GM21367 (cell line): ENCODE data around the gene C10orf105.
A peak's percentile ranks its signal among the peaks of the same experiment; 100 is the strongest.

ENCODE experiments used
- ATAC-seq: cut with Tn5 transposase; IDR thresholded peaks from one replicate; pipeline ENCODE4 v1.9.1; 2021; ENCODE audit not compliant: unreplicated experiment

Gene C10orf105

GRCh38 chr10:71700731-71701368, 18.7 kb downstream of the C10orf105 start:
- no peak for ATAC-seq

DNA sequence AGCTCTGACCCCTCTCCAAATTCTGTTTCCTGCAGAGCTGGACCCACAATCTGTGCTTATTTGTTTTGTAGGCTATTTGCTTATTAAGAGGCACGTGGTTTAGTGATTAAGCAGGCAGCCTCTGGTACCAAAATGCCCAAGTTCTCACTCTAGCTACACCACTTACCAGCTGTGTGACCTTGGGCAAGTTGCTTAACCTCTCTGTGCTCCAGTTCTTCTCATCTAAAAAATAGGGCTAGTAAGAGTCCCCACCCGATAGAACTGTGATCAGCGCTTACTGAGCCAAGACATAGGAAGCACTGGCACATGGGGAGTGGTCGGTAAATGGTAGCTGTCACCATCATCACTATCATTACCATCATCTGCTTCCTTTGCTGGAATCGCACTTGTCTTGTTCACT, 20.8 kb downstream of the C10orf105 start:
- ATAC-seq = no peak

GRCh38 chr10:71697938-71698709, 21.5 kb downstream of the C10orf105 start:
- ATAC-seq = no peak

DNA sequence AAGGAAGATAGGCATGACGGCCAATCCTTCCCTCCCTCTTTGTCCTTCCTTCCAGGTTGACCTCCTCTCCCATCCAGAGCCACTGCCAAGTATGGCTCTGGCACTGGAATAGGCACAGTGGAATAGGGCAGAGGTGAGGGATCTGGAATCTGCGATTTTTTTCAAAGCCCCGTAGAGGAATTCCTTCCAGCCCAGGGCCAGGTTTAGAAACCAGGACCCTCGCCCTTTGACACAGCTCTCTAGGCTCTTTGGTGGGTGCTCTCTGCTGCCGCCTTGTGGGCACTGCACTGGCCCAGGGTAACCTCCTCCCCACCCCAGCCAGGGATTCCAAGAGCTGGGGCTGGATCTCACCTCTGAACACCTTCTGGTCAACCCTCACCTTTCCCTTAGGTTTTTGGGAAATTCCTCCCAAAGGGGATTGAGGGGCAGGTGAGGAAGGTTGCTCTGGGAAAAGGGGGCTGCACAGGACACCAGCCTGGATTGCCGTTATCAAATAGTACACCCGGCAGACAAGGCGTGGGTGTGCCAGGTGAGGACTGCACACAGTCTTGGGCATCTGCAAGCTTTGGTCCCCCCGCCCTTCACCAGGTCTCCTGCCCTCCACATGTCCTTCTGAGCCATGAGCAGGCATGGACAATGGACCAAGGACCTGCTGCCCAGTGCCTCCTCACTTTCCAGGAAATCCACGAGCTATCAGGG, 22.8 kb downstream of the C10orf105 start:
- ATAC-seq = no peak

- no peak for ATAC-seq
These were observed 23.8 kb downstream of the C10orf105 start for GRCh38 chr10:71695502-71696476.

DNA sequence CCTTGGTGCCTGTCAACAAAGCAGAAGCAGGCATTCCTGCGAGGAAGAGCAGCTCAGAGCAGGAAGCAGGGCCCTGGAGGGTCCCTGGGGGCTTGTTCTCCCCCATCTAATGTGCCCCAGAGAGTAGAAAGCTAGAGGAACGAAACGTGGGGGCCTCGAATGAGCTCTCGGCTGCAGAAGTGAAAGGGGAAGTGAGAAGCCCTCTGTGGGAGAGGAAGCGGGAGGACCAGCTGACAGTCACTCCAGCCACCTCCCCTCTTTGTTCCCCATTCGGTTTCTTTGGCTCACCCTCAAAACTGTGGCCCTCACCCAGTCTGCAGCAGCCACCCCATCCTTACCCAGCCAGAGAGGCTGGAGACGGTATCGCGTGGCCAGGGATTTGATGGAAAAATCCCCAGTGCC, 25.0 kb downstream of the C10orf105 start:
- ATAC-seq = peak; percentile 82

GRCh38 chr10:71694039-71694501, 25.5 kb downstream of the C10orf105 start:
- no peak for ATAC-seq

- ATAC-seq = no peak
These were observed 26.2 kb downstream of the C10orf105 start for GRCh38 chr10:71693377-71693776.

DNA sequence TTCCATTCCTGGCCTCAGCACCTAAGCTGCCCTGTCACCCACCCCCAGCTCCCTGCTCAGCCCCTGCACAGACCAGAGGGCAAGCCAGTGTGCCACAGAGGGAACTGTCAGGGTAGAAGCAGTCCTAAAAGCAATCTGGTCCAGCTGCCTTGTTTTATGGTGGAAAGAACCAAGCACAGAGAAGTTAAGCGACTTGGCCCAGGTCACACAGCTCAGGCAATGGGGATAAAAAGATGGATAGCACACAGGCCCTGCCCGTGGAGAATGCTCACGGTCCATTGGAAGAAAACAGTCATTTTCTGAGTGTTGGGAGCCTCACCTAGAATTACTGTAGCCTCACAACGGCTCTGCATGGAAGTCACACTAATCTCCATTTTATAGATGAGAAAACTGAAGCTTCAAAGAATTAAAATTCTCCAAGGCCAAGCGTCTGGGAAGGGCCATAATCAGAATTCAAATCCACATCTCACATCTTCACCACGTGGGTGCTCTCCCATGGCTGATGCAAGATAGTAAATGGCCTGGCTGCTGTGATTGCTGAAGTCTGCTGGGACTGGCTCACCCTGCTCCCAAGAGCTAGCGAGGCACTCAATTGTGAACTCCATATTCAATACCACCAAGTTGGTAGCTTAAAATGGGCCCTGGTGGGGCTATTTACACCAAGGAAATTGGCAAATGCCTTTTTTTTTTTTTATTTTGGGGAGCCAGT, 26.8 kb downstream of the C10orf105 start:
- ATAC-seq = no peak

GRCh38 chr10:71691405-71691804, 28.2 kb downstream of the C10orf105 start:
- no peak for ATAC-seq

GRCh38 chr10:71690094-71690720, 29.4 kb downstream of the C10orf105 start:
- ATAC-seq = no peak

GRCh38 chr10:71688256-71688655, 31.3 kb downstream of the C10orf105 start:
- ATAC-seq = no peak

DNA sequence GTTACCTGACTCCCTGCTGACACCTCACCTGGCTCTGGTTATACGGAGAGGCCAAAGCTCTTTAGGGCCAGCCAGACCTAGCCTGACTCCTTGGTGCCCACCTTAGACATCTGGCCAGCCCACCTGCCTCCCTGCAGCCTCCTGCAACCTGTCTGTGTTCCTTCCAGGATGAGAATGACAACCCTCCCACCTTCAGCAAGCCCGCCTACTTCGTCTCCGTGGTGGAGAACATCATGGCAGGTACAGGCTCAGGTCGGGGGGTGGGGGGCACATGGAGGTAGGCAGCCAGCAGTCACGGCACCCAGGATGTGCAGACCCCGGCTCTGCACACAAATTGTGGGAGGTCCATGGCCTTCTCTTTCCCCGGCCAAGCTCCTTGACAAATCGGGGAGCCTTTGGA, 32.1 kb downstream of the C10orf105 start:
- ATAC-seq = no peak

DNA sequence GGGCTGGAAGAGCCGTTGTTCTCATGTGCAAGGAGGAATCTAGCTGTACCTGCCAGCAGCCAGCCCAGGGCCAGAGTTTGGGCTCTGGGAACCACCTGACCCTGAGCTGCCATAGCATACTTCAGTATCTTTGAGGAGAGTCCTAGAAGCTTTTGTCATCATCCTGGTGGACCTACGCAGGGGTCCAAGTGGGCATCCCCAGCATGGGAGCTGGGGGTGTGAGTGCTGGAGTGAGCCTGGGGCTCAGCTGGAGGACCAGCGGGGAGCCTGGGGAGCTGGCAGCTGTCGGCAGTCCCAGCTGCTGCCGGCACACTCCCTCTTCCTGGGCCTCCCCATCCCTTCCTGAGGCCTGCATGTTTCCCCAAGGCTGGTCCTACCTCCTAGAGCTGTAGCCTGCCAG, 32.5 kb downstream of the C10orf105 start:
- no peak for ATAC-seq

GRCh38 chr10:71685554-71686232, 33.9 kb downstream of the C10orf105 start:
- ATAC-seq = no peak

DNA sequence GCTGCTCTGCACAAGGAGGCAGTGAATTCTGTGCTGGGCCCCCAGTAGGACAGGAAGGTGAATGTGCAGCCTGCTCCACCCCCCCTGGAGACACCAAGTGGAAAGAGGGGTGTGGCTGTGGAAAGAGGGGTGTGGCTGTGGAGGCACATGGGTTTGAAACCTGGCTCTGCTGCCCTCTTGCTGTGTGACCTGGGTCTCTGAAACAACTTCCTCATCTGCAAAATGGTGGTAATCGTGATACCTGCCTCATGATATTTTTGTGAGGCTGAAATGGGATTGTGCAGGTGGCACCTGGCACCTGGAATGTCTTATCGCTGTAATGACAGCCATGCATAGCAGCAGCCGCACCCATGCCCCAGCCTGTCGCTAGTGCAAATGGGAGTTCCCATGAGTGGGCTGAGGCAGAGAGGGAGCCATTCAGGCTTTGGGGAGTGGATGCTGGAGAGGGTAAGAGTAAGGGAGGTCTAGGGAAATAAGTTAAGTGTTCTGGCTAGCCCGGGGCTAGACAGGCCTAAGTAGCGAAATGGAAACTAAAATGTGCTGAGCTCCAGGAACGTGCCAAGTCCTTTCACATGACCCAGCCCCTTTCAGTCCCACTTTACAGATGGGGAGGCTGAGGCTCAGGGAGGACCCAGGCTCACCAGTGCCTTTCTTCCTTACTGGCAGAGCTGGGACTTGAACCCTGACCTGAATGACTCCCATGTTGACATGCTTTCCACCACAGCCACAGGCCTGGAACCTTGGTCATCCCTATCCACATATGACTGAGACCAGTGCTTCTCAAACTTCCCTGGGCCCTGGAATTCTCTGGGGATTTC, 35.0 kb downstream of the C10orf105 start:
- ATAC-seq = no peak

- no peak for ATAC-seq
These were observed 36.3 kb downstream of the C10orf105 start for GRCh38 chr10:71683301-71683700.

- no peak for ATAC-seq
These were observed 37.6 kb downstream of the C10orf105 start for GRCh38 chr10:71681977-71682376.
